Rectal smooth muscle tissue (tissue), 1 donor: ENCODE results near the gene NKAIN1.

ENCODE experiments used
- H3K27ac ChIP-seq: one replicate; pipeline ENCODE4 v1.7.0; 2013; ENCODE audit warnings: low read depth, low read length, inconsistent platforms
- H3K27me3 ChIP-seq: one replicate; pipeline ENCODE4 v1.7.0; 2013; ENCODE audit warnings: low read length; ENCODE audit not compliant: control insufficient read depth, insufficient read depth
- H3K36me3 ChIP-seq: one replicate; pipeline ENCODE4 v1.7.0; 2013; ENCODE audit warnings: low read length; ENCODE audit not compliant: control insufficient read depth, insufficient read depth
- H3K4me1 ChIP-seq: one replicate; pipeline ENCODE4 v1.7.0; 2013; ENCODE audit warnings: low read length; ENCODE audit not compliant: control insufficient read depth, insufficient read depth
- H3K4me3 ChIP-seq: one replicate; pipeline ENCODE4 v1.7.0; 2013; ENCODE audit warnings: low read length
- H3K9ac ChIP-seq: one replicate; pipeline ENCODE4 v1.7.0; 2013; ENCODE audit warnings: low read length

Gene NKAIN1

DNA sequence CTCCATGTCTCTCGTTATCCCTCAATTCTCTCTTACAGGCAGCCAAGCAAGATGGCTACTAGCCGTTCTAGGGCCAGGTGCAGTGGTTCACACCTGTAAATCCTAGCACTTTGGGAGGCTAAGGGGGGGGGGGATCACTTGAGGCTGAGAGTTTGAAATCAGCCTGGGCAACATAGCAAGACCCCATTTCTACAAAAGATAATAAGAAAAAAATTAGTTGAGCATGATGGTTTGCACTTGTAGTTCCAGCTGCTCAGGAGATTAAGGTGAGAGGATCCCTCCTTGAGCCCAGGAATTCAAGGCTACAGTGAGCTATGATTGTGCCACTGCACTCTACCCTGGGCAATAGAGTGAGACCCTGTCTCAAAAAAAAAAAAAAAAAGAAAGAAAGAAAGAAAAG, 80.4 kb downstream of the NKAIN1 start:
- H3K4me3 ChIP-seq, result no peak overlapping the region
- H3K27me3 ChIP-seq, result no peaks in the 10 kb centered on the region
- H3K4me1 ChIP-seq, result peaks cover 2% of the 10 kb centered on the region
- no peaks in the 10 kb centered on the region for H3K36me3 ChIP-seq
- H3K9ac ChIP-seq, result no peak overlapping the region
- H3K27ac ChIP-seq, result no peak overlapping the region

DNA sequence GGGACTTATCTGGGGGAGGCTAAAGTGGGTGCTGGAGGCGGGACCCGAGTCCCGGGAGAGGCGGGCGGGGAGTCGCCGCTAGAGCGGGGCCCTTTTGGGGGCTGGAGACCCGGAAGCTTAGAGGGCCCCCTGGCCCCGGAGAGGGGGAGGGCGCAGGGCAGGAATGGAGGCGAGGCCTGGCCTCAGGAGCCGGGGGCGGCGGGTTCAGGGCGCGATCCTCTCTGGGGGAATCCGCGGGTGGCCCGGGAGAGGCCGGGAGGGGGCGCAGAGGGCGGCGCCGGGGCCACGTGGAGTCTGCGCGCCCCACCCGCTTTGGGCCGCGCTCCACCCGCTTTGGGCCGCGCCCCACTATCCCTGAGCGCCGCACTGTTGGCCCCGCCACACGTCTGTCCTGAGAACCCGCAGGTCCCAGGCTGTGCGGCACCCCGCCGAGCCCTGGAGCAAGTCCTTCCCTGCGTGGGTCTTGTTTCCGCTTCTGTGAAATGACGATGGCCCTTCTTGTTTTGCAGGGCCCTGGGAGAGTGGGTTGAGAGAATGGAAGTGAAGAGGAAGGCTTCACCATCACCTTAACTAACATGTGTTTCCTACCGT, 84.4 kb downstream of the NKAIN1 start:
- Histone ChIP-seq H3K36me3 (no peaks in the 10 kb centered on the region), H3K27ac (peak overlapping the region; percentile 64), H3K4me3 (peak overlapping the region; percentile 46), H3K9ac (no peak overlapping the region), H3K4me1 (peaks cover 2% of the 10 kb centered on the region), H3K27me3 (no peaks in the 10 kb centered on the region)

- peak overlapping the region; percentile 70 for H3K27ac ChIP-seq
Observed at GRCh38 chr1:31154632-31155215, 85.0 kb downstream of the NKAIN1 start.

GRCh38 chr1:31154000-31154631, 85.6 kb downstream of the NKAIN1 start:
- Histone ChIP-seq H3K27ac (peak overlapping the region; percentile 70), H3K27me3 (no peaks in the 10 kb centered on the region), H3K9ac (no peak overlapping the region), H3K4me3 (peak overlapping the region; percentile 57), H3K4me1 (peaks cover 2% of the 10 kb centered on the region), H3K36me3 (no peaks in the 10 kb centered on the region)

More at GRCh38 chr1:31154632-31155215, 85.0 kb downstream of the NKAIN1 start:
- Histone ChIP-seq H3K9ac (no peak overlapping the region), H3K4me3 (peak overlapping the region; percentile 57), H3K4me1 (peaks cover 2% of the 10 kb centered on the region), H3K36me3 (no peaks in the 10 kb centered on the region), H3K27me3 (no peaks in the 10 kb centered on the region)

- Histone ChIP-seq H3K4me3 (no peak overlapping the region), H3K27me3 (no peaks in the 10 kb centered on the region), H3K4me1 (peaks cover 2% of the 10 kb centered on the region), H3K27ac (no peak overlapping the region), H3K9ac (no peak overlapping the region), H3K36me3 (no peaks in the 10 kb centered on the region)
Observed at GRCh38 chr1:31153423-31153822, 86.3 kb downstream of the NKAIN1 start.

GRCh38 chr1:31152181-31152795, 87.4 kb downstream of the NKAIN1 start:
- no peak overlapping the region for H3K4me3 ChIP-seq
- H3K36me3 ChIP-seq, result no peaks in the 10 kb centered on the region
- no peak overlapping the region for H3K27ac ChIP-seq
- H3K9ac ChIP-seq, result no peak overlapping the region
- no peaks in the 10 kb centered on the region for H3K27me3 ChIP-seq
- H3K4me1 ChIP-seq, result peaks cover 2% of the 10 kb centered on the region

- no peak overlapping the region for H3K27ac ChIP-seq
- H3K27me3 ChIP-seq, result no peaks in the 10 kb centered on the region
- H3K9ac ChIP-seq, result no peak overlapping the region
- H3K36me3 ChIP-seq, result no peaks in the 10 kb centered on the region
- H3K4me3 ChIP-seq, result no peak overlapping the region
- peaks cover 2% of the 10 kb centered on the region for H3K4me1 ChIP-seq
Observed at GRCh38 chr1:31151402-31151801, 88.3 kb downstream of the NKAIN1 start.

GRCh38 chr1:31148409-31148808, 91.3 kb downstream of the NKAIN1 start:
- Histone ChIP-seq H3K4me1 (no peaks in the 10 kb centered on the region), H3K36me3 (no peaks in the 10 kb centered on the region), H3K9ac (no peak overlapping the region), H3K27ac (no peak overlapping the region), H3K27me3 (no peaks in the 10 kb centered on the region), H3K4me3 (no peak overlapping the region)

DNA sequence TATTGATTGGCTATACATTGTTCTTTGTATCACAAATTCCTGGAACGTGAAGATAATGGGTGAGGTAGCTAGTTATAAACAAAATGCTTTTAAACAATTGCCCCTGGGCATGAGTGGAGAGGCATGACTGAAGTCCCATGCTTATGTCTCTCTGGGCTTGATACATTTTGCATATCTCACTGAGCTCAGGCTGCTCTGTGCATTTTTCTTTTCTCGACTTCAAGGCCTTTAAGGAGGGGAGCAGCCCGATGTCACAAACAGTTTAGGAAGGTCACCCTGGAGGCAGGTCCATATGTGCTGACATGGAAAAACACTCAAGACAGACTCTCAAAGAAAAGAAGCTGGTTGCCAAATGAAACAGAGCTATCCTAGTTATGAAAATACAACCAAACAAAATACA, 94.0 kb downstream of the NKAIN1 start:
- H3K27me3 ChIP-seq, result no peaks in the 10 kb centered on the region
- H3K4me1 ChIP-seq, result no peaks in the 10 kb centered on the region

GRCh38 chr1:31144442-31144841, 95.2 kb downstream of the NKAIN1 start:
- H3K9ac ChIP-seq, result no peak overlapping the region

More for the DNA sequence above, 94.0 kb downstream of the NKAIN1 start:
- Histone ChIP-seq H3K36me3 (no peaks in the 10 kb centered on the region), H3K27ac (no peak overlapping the region), H3K4me3 (no peak overlapping the region), H3K9ac (no peak overlapping the region)

DNA sequence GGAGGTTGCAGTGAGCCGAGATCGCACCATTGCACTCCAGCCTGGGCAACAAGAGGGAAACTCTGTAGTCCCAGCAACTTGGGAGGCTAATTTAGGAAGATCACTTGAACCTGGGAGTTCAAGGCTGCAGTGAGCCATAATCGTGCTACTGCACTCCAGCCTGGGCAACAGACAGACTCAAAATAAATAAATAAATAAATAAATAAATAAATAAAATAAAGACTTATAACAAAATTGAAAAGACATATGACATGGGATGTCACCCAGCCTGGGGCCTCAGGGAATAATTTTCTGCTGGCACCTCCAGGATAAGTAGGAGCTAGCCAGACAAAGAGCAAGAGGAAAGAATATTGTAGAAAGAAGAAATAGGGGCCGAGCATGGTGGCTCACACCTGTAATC, 96.2 kb downstream of the NKAIN1 start:
- Histone ChIP-seq H3K27ac (no peak overlapping the region), H3K4me1 (no peaks in the 10 kb centered on the region), H3K9ac (no peak overlapping the region)

More at GRCh38 chr1:31144442-31144841, 95.2 kb downstream of the NKAIN1 start:
- H3K27me3 ChIP-seq, result no peaks in the 10 kb centered on the region
- no peak overlapping the region for H3K27ac ChIP-seq
- no peaks in the 10 kb centered on the region for H3K36me3 ChIP-seq
- H3K4me3 ChIP-seq, result no peak overlapping the region
- H3K4me1 ChIP-seq, result no peaks in the 10 kb centered on the region

GRCh38 chr1:31142406-31142805, 97.3 kb downstream of the NKAIN1 start:
- H3K4me1 ChIP-seq, result no peaks in the 10 kb centered on the region
- no peak overlapping the region for H3K27ac ChIP-seq
- H3K9ac ChIP-seq, result no peak overlapping the region

More for the DNA sequence above, 96.2 kb downstream of the NKAIN1 start:
- no peaks in the 10 kb centered on the region for H3K27me3 ChIP-seq
- no peaks in the 10 kb centered on the region for H3K36me3 ChIP-seq
- H3K4me3 ChIP-seq, result no peak overlapping the region

More at GRCh38 chr1:31142406-31142805, 97.3 kb downstream of the NKAIN1 start:
- no peaks in the 10 kb centered on the region for H3K36me3 ChIP-seq
- H3K4me3 ChIP-seq, result no peak overlapping the region
- H3K27me3 ChIP-seq, result no peaks in the 10 kb centered on the region
